PC-9 (cell line): ENCODE measurements around the gene OPRM1. TPM values are rescaled to one million over a fixed set of nuclear protein-coding genes. Genes with fewer than 3 reads are reported as not detected.

Source experiments
- BruUV-seq: library from RNA; stranded (reverse); fragments of 400-500 nt; replicated peaks from 2 replicates; lab custom pipeline; 2021; lab: Mats Ljungman, UMichigan
- CTCF ChIA-PET: fragments of 300-600 bp; sonication (Branson Sonifier 250); formaldehyde crosslinking; loops from one replicate; lab custom pipeline; 2022; ENCODE audit warnings: antibody characterized with exemption; lab: Charles Lee
- POLR2A ChIA-PET: fragments of 300-600 bp; sonication (Branson Sonifier 250); formaldehyde crosslinking; loops from one replicate; lab custom pipeline; 2022; ENCODE audit warnings: antibody characterized with exemption; ENCODE audit not compliant: unreplicated experiment; lab: Charles Lee
- DNase-seq, 2 experiments: peaks; one replicate each; pipeline versions ENCODE4 v3.0.0 to v3.0.0-alpha.2; 2015 to 2022; ENCODE audit warnings: mixed read lengths in 1 of 2
- H2AFZ ChIP-seq: fragments of 200-600 bp; sonication (generic); 2 replicates; pipeline ENCODE4 v1.8.1; 2017; ENCODE audit warnings: antibody characterized with exemption
- H3F3A ChIP-seq: fragments of 200-600 bp; sonication (generic); 2 replicates; pipeline ENCODE4 v1.8.1; 2017; ENCODE audit warnings: antibody characterized with exemption, mild to moderate bottlenecking, low read depth; ENCODE audit not compliant: insufficient read depth
- H3K27ac ChIP-seq: fragments of 200-600 bp; sonication (generic); 2 replicates; pipeline ENCODE4 v1.6.1; 2016; ENCODE audit warnings: mixed run types
- H3K27me3 ChIP-seq: fragments of 200-600 bp; sonication (generic); 2 replicates; pipeline ENCODE4 v1.6.1; 2016; ENCODE audit warnings: low read depth, mixed run types; ENCODE audit not compliant: insufficient read depth
- H3K36me3 ChIP-seq: fragments of 200-600 bp; sonication (generic); 2 replicates; pipeline ENCODE4 v1.6.1; 2016; ENCODE audit warnings: low read depth, mixed run types
- H3K4me1 ChIP-seq: fragments of 200-600 bp; sonication (generic); replicated peaks from 2 replicates; pipeline ENCODE4 v1.6.1; 2016; ENCODE audit warnings: mixed run types; ENCODE audit not compliant: insufficient read depth
- H3K4me2 ChIP-seq: fragments of 200-600 bp; sonication (generic); 2 replicates; pipeline ENCODE4 v1.6.1; 2017; ENCODE audit warnings: mixed run types
- H3K4me3 ChIP-seq: fragments of 200-600 bp; sonication (generic); 2 replicates; pipeline ENCODE4 v1.6.1; 2016; ENCODE audit warnings: mixed run types
- H3K79me2 ChIP-seq: fragments of 200-600 bp; sonication (generic); 2 replicates; pipeline ENCODE4 v1.6.1; 2017; ENCODE audit warnings: low read depth, mixed run types
- H3K9me2 ChIP-seq: fragments of 200-600 bp; sonication (generic); 2 replicates; pipeline ENCODE4 v1.8.1; 2017; ENCODE audit warnings: mild to moderate bottlenecking; ENCODE audit not compliant: insufficient read depth
- H3K9me3 ChIP-seq: fragments of 200-600 bp; sonication (generic); 2 replicates; pipeline ENCODE4 v1.8.1; 2016; ENCODE audit warnings: low read depth; ENCODE audit not compliant: insufficient read depth
- H4K20me1 ChIP-seq: fragments of 200-600 bp; sonication (generic); 2 replicates; pipeline ENCODE4 v1.8.1; 2017; ENCODE audit not compliant: insufficient read depth
- CTCF ChIP-seq: fragments of 200-600 bp; sonication (generic); conservative IDR thresholded peaks from 2 replicates; pipeline ENCODE4 v1.6.1; 2017; ENCODE audit warnings: mixed run types, antibody characterized with exemption, mild to moderate bottlenecking, moderate library complexity
- EZH2 ChIP-seq: fragments of 200-600 bp; sonication (generic); IDR thresholded peaks from 2 replicates; pipeline ENCODE4 v1.8.0; 2017; ENCODE audit warnings: antibody characterized with exemption, low read depth
- intact Hi-C: fragments of 100-400 bp; cut with micrococcal nuclease; formaldehyde crosslinking; loops from one replicate; pipeline ENCODE4 v1.10.0; 2022; ENCODE audit not compliant: unreplicated experiment
- total RNA-seq: library from RNA; stranded (reverse); gene quantifications from 2 replicates; pipeline ENCODE4 v1.2.3, GENCODE V29; 2021

The OPRM1 gene
- total RNA-seq, 1 experiment from 2014 or later, result not detected

- H3K9me2 ChIP-seq, result no peaks in the 10 kb centered on the region
- DNase-seq, result no peak
- intact Hi-C loops, result no loop called here
- H3F3A ChIP-seq, result no peaks in the 10 kb centered on the region
- H3K9me3 ChIP-seq, result no peaks in the 10 kb centered on the region
- H3K4me3 ChIP-seq, result no peak overlapping the region
- no peaks in the 10 kb centered on the region for H3K27me3 ChIP-seq
- no peaks in the 10 kb centered on the region for H3K4me1 ChIP-seq
- ChIA-PET CTCF (no interaction called here), POLR2A (no interaction called here)
- TF ChIP-seq CTCF, result no peak
- TF ChIP-seq EZH2, result no peak
- H2AFZ ChIP-seq, result no peak overlapping the region
- no peaks in the 10 kb centered on the region for H3K79me2 ChIP-seq
- H3K27ac ChIP-seq, result no peak overlapping the region
- no peaks in the 10 kb centered on the region for H3K36me3 ChIP-seq
- no TSS peak for BruUV-seq
- no peaks in the 10 kb centered on the region for H4K20me1 ChIP-seq
- no peak overlapping the region for H3K4me2 ChIP-seq
Observed at GRCh38 chr6:154179434-154179833, 140.4 kb downstream of the OPRM1 start.

GRCh38 chr6:154187203-154187602 lies 148.2 kb downstream of the OPRM1 start:
- POLR2A ChIA-PET, result no interaction called here
- Histone ChIP-seq H3K9me3 (no peaks in the 10 kb centered on the region), H3K27me3 (no peaks in the 10 kb centered on the region), H3K9me2 (no peaks in the 10 kb centered on the region), H3F3A (no peaks in the 10 kb centered on the region), H3K36me3 (no peaks in the 10 kb centered on the region), H3K79me2 (no peaks in the 10 kb centered on the region), H2AFZ (no peak overlapping the region), H3K4me3 (no peak overlapping the region), H4K20me1 (no peaks in the 10 kb centered on the region), H3K27ac (no peak overlapping the region), H3K4me1 (no peaks in the 10 kb centered on the region), H3K4me2 (no peak overlapping the region)
- CTCF ChIA-PET, result no interaction called here
- no peak for DNase-seq
- TF ChIP-seq CTCF, result no peak
- no peak for TF ChIP-seq EZH2
- no TSS peak for BruUV-seq
- intact Hi-C loops, result no loop called here

GRCh38 chr6:154187714-154188113 lies 148.7 kb downstream of the OPRM1 start:
- no peaks in the 10 kb centered on the region for H4K20me1 ChIP-seq
- no peak overlapping the region for H3K4me3 ChIP-seq
- H3K9me2 ChIP-seq, result no peaks in the 10 kb centered on the region
- BruUV-seq, result no TSS peak
- H3K79me2 ChIP-seq, result no peaks in the 10 kb centered on the region
- CTCF ChIA-PET, result no interaction called here
- no peak overlapping the region for H3K4me2 ChIP-seq
- POLR2A ChIA-PET, result no interaction called here
- no peak overlapping the region for H3K27ac ChIP-seq
- no peaks in the 10 kb centered on the region for H3K27me3 ChIP-seq
- H3K4me1 ChIP-seq, result no peaks in the 10 kb centered on the region
- no peak for TF ChIP-seq CTCF
- no peak for TF ChIP-seq EZH2
- no peaks in the 10 kb centered on the region for H3K9me3 ChIP-seq
- no peak for DNase-seq
- intact Hi-C loops, result no loop called here
- no peaks in the 10 kb centered on the region for H3K36me3 ChIP-seq
- no peak overlapping the region for H2AFZ ChIP-seq
- H3F3A ChIP-seq, result no peaks in the 10 kb centered on the region
